Vagina (tissue), 2 donors: ENCODE measurements around the gene AP3S1.

Experiments used
- POLR2A ChIP-seq, 2 donors: fragments of 450-650 bp; IDR thresholded peaks; one replicate each; pipeline ENCODE4 v1.6.1; 2017; ENCODE audit warnings: antibody characterized with exemption in 2 of 2, mild to moderate bottlenecking in 2 of 2, moderate library complexity in 2 of 2
- POLR2AphosphoS5 ChIP-seq, 2 donors: sonication (generic); formaldehyde crosslinking; IDR thresholded peaks; one replicate each; pipeline ENCODE4 v1.9.0; 2017; ENCODE audit warnings: antibody characterized with exemption in 2 of 2, mild to moderate bottlenecking in 2 of 2, low read depth in 1 of 2; ENCODE audit not compliant: insufficient read depth in 1 of 2
- TF ChIP-seq, protein P1 (sequence below), 3 experiments: fragments of 450-650 bp in 2 of 3; fragments of 200-600 bp in 1 of 3; sonication (generic) in 1 of 3; IDR thresholded peaks; one replicate each; pipeline ENCODE4 v1.5.1; 2017 to 2019; ENCODE audit warnings: antibody characterized with exemption in 3 of 3, mild to moderate bottlenecking in 2 of 3, moderate library complexity in 2 of 3

- TF ChIP-seq, protein P1, sequence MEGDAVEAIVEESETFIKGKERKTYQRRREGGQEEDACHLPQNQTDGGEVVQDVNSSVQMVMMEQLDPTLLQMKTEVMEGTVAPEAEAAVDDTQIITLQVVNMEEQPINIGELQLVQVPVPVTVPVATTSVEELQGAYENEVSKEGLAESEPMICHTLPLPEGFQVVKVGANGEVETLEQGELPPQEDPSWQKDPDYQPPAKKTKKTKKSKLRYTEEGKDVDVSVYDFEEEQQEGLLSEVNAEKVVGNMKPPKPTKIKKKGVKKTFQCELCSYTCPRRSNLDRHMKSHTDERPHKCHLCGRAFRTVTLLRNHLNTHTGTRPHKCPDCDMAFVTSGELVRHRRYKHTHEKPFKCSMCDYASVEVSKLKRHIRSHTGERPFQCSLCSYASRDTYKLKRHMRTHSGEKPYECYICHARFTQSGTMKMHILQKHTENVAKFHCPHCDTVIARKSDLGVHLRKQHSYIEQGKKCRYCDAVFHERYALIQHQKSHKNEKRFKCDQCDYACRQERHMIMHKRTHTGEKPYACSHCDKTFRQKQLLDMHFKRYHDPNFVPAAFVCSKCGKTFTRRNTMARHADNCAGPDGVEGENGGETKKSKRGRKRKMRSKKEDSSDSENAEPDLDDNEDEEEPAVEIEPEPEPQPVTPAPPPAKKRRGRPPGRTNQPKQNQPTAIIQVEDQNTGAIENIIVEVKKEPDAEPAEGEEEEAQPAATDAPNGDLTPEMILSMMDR (IDR thresholded peaks at IDR 0.05) = no peak
- TF ChIP-seq POLR2AphosphoS5 (IDR thresholded peaks at IDR 0.05; ENCODE audit: insufficient read depth in 1 of 2, low read depth in 1 of 2) = no peak
- TF ChIP-seq POLR2A (IDR thresholded peaks at IDR 0.05) = no peak
Observed at GRCh38 chr5:115849258-115849798, 7.6 kb downstream of the AP3S1 start.
